ENCODE measurements around the gene CKM.

CKM gene

DNA sequence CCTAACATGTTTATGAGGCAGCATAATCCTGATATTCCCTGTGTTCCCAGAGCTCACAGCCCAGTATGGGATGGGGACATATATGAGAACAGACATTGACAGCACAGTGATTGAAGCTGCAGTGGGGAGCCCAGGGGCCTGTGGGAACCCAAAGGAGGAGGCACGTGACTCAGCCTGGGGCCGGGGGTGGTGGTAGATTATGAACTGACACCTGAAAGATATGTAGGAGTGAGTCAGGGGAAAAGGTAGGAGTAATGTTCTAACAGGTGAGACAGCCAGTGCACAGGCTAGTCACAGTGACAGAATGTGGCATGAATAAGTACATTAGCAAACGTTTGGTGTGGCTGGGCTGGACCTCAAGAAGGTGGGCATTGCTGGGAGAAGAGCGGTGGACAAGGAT is 29.0 kb downstream of the CKM start:
- TF ChIP-seq, protein P1, sequence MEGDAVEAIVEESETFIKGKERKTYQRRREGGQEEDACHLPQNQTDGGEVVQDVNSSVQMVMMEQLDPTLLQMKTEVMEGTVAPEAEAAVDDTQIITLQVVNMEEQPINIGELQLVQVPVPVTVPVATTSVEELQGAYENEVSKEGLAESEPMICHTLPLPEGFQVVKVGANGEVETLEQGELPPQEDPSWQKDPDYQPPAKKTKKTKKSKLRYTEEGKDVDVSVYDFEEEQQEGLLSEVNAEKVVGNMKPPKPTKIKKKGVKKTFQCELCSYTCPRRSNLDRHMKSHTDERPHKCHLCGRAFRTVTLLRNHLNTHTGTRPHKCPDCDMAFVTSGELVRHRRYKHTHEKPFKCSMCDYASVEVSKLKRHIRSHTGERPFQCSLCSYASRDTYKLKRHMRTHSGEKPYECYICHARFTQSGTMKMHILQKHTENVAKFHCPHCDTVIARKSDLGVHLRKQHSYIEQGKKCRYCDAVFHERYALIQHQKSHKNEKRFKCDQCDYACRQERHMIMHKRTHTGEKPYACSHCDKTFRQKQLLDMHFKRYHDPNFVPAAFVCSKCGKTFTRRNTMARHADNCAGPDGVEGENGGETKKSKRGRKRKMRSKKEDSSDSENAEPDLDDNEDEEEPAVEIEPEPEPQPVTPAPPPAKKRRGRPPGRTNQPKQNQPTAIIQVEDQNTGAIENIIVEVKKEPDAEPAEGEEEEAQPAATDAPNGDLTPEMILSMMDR (IDR thresholded peaks at IDR 0.05; ENCODE audit: insufficient read depth, low read depth, low read length, missing control alignments), result no peak
- DNase-seq (ENCODE audit: low read depth), result peak; percentile 39
- no peak overlapping the region for H3K4me3 ChIP-seq (ENCODE audit: low read length)

DNA sequence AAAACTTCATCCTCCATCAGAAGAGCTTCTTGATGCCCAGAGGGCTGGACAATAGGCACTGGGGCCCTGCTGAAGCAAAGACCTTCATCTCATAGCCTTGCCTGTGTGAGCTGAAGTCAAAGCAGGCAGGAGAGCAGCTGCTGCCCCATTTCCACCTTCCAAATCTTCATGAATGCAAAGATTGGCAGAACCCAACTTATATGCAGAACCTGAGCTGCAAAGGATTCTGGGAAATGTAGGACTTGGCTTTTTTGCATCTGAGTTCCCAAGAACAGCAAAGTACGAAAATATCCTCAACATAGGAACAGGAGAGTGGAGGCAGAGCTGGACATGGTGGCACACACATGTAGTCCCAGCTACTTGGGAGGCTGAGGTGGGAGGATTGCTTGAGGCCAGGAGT is 30.8 kb downstream of the CKM start:
- DNase-seq (ENCODE audit: low read depth), result no peak
- no peak overlapping the region for H3K4me3 ChIP-seq (ENCODE audit: low read length)
- TF ChIP-seq, protein P1 (IDR thresholded peaks at IDR 0.05; ENCODE audit: insufficient read depth, low read depth, low read length, missing control alignments), result no peak

DNA sequence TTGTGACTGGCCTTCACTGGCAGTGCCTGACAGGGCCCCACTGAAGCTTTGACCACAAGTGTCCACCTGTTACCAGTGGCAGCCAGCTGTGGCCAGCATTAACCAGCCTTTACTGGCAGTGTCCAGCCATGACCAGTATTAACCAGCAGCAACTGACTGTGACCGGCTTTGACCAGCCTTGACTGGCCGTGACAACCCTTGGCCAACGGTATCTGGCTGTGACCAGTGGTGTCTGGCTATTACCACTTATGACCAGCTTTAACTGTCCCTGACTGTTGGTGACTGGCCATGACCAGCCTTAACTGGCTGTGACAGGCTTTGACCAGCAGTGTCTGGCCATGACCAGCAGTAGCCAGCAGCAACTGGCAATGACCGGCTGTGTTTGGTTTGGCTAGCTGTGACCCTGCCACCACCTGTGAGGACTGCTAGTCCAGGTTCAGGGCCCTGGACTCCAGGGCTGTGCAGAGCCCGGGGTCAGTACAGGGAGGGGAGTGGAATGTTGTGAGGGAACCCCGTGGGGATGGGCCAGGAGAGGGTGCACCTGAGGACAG is 32.2 kb downstream of the CKM start:
- TF ChIP-seq, protein P1 (IDR thresholded peaks at IDR 0.05; ENCODE audit: insufficient read depth, low read depth, low read length, missing control alignments), result no peak
- DNase-seq (ENCODE audit: low read depth), result no peak
- H3K4me3 ChIP-seq (ENCODE audit: low read length), result no peak overlapping the region

DNA sequence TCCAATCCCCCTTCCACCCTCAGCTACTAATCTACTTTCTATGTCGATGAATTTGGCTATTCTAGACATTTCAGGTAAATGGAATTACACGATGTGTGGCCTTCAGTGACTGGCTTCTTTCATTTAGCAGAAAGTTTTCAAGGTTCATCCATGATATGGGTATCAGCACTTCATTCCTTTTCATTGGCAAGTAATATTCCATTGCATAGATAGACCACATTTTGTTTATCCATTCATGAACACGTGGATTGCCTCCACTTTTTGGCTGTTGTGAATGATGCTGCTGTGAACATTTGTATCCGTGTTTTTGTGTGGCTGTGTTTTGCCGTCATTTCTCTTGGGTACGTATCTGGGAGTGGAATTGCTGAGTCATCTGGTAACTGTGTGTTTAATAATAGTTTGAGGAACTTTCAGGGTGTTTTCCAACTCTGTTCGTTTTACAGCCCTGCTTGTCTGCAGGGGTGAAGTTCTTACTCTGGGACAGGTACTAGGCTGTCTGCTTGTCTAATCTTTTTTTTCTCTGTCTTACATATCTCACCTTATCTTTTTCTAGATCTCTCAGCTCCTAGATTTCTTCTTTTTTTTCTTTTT is 39.1 kb downstream of the CKM start:
- no peak overlapping the region for H3K4me3 ChIP-seq (ENCODE audit: low read length)
- DNase-seq (ENCODE audit: low read depth), result no peak
- TF ChIP-seq, protein P1 (IDR thresholded peaks at IDR 0.05; ENCODE audit: insufficient read depth, low read depth, low read length, missing control alignments), result no peak

DNA sequence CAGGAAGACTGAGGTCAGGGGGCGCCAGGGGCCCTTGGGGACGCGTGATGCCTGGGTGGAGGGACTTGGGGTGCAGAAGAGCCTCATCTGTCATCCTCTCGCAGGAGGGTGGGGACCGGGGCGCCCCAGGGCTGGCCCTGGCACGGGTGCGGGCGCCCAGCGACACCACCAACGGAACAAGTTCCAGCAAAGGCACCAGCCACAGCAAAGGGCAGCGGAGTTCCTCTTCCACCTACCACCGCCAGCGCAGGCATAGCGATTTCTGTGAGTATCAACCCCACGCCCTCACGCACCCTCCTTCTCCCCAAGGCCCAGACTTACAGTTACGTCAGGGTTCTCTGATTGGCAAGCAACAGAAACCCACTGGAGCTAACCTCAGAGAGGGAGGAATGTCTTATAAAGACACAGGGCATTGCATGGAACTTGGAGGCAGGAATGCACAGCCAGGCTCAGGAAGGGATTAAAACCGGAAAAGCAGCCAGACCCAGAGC is 42.2 kb downstream of the CKM start:
- TF ChIP-seq, protein P1 (IDR thresholded peaks at IDR 0.05; ENCODE audit: insufficient read depth, low read depth, low read length, missing control alignments), result no peak
- no peak for DNase-seq (ENCODE audit: low read depth)
- no peak overlapping the region for H3K4me3 ChIP-seq (ENCODE audit: low read length)

DNA sequence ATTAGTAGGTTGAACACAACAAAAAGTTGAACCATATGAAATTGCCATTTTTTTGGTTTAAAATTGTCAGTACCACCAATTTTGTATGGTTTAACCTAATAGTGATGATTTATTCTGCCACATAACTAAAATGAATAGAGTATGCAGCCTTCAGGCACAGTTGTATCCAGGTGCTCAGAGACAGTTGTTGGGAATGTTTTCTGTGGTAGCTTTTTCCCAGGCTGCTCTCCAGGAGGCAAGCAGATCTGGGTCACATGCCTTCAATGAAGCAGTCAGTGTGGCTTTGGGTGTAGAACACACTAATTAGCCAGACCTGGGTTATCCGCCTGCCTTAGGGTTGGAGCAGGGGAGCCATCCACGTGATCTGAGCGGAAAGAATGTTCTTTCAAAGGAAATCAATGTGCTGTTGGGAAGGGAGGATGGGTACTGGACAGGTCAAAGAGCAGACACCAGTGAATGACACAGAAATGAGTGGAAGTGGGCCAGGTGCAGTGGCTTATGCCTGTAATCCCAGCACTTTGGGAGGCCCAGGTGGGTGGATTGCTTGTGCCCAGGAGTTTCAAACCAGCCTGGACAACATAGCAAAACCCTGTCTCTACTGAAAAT is 43.0 kb downstream of the CKM start:
- H3K4me3 ChIP-seq (ENCODE audit: low read length), result no peak overlapping the region
- DNase-seq (ENCODE audit: low read depth), result no peak
- TF ChIP-seq, protein P1 (IDR thresholded peaks at IDR 0.05; ENCODE audit: insufficient read depth, low read depth, low read length, missing control alignments), result no peak

Data from epithelial cell of esophagus (primary cell).